ENCODE measurements around the gene SHROOM3. TPM values are rescaled to one million over a fixed set of nuclear protein-coding genes. Genes with fewer than 3 reads are reported as not detected.

Gene SHROOM3
- total RNA-seq, 1 experiment from 2014 or later: 27.6 TPM

GRCh38 chr4:76558396-76559235 is 123.6 kb downstream of the SHROOM3 start:
- Histone ChIP-seq H4K5ac (ENCODE audit: insufficient read length, low read depth, low read length) (no peak overlapping the region), H3K9ac (ENCODE audit: extremely low read depth, insufficient read length, low read length) (no peak overlapping the region), H3K79me1 (ENCODE audit: insufficient read depth, low read depth, low read length, poor library complexity, severe bottlenecking) (no peaks in the 10 kb centered on the region), H3K27ac (ENCODE audit: insufficient read length, low read depth, low read length) (peak overlapping the region; percentile 27), H2BK120ac (ENCODE audit: low read depth, low read length, poor library complexity, severe bottlenecking) (no peak overlapping the region), H3K4me2 (ENCODE audit: insufficient read depth, insufficient read length, low read length) (peak overlapping the region; percentile 18), H3T11ph (ENCODE audit: low read length) (no peak overlapping the region), H4K20me1 (ENCODE audit: control insufficient read depth, insufficient read depth, insufficient read length) (no peaks in the 10 kb centered on the region), H3K18ac (ENCODE audit: insufficient read length, low read depth, low read length) (no peak overlapping the region), H2BK5ac (ENCODE audit: insufficient read length, low read length) (no peak overlapping the region), H2BK12ac (ENCODE audit: insufficient read length, low read depth, low read length) (no peak overlapping the region), H3K14ac (ENCODE audit: insufficient read depth, low read length) (no peak overlapping the region), H2BK15ac (ENCODE audit: low read depth, low read length) (no peak overlapping the region), H2BK20ac (ENCODE audit: low read depth, low read length, poor library complexity, severe bottlenecking) (no peak overlapping the region), H4K91ac (ENCODE audit: insufficient read length, low read depth, low read length) (no peak overlapping the region), H2AFZ (ENCODE audit: low read length) (no peak overlapping the region), H4K8ac (replicated peaks; ENCODE audit: insufficient read length, low read depth, low read length) (no peak overlapping the region), H3K4ac (ENCODE audit: low read depth, low read length) (no peak overlapping the region), H3K9me3 (ENCODE audit: control insufficient read depth, low read depth, low read length) (no peaks in the 10 kb centered on the region), H3K4me1 (ENCODE audit: insufficient read depth, low read length) (peaks cover 8% of the 10 kb centered on the region), H3K79me2 (ENCODE audit: insufficient read depth, low read length) (no peaks in the 10 kb centered on the region), H3K23ac (ENCODE audit: insufficient read length, low read depth, low read length) (no peak overlapping the region), H3K23me2 (ENCODE audit: insufficient read length, low read depth, low read length, poor library complexity, severe bottlenecking) (no peaks in the 10 kb centered on the region), H3K56ac (ENCODE audit: insufficient read length, low read depth, low read length) (no peak overlapping the region), H3K27me3 (ENCODE audit: insufficient read depth, low read length) (no peaks in the 10 kb centered on the region), H2AK5ac (ENCODE audit: insufficient read length, low read length) (no peak overlapping the region)
- peaks cover 39 to 48% of the 10 kb centered on the region in 2 experiments for H3K4me1 Mint-ChIP-seq
- H3K27me3 Mint-ChIP-seq (ENCODE audit: low read depth): no peaks in the 10 kb centered on the region
- peak overlapping the region; percentile 11 to 21; a peak in 4 of 5 replicates for H3K4me3 Mint-ChIP-seq
- peak; percentile 38 for DNase-seq
- peaks cover 6 to 19% (median 7%) of the 10 kb centered on the region in 3 experiments; a peak in 5 of 7 replicates for H3K36me3 Mint-ChIP-seq (ENCODE audit: insufficient read depth in 1 of 3, low read depth in 3 of 3)
- peak overlapping the region; percentile 36 to 92 (median 83); a peak in 6 of 7 replicates for H3K27ac Mint-ChIP-seq
- H3K9me3 Mint-ChIP-seq: peaks cover 10 to 11% of the 10 kb centered on the region in 2 experiments; a peak in 4 of 5 replicates
- TF ChIP-seq CTCF (conservative IDR thresholded peaks at IDR 0.05): no peak
- WGBS (ENCODE audit: extremely low coverage, insufficient read length, low lambda C conversion rate): no CpG with 5 or more reads among the region's 5 CpGs
